Measurements from ENCODE around the gene ACAP2.
A peak's percentile ranks its signal among the peaks of the same experiment; 100 is the strongest.

The ACAP2 gene

DNA sequence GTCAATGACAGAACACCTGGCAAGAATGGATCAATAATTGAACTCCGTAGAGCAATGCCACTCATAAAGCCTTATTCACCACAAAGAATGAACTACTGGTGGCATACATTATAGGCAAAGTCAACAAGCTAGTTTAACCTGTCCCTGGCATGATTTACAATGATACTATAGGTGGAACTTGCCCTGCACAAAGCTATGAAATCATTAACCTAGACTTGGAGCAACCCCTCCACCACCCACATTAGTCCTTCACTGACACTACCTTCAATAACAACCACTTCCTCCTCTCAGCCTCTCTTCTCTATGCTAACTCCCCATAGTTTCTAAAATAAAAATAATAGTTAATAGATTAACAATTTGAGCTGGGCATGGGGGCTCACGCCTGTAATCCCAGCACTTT, 54.4 kb downstream of the ACAP2 start:
- no peak overlapping the region for H3K4me3 ChIP-seq (ENCODE audit: low read length)
- no peak for TF ChIP-seq CTCF (conservative IDR thresholded peaks at IDR 0.05; ENCODE audit: low read depth, low read length)
- DNase-seq (ENCODE audit: low read depth), result no peak

DNA sequence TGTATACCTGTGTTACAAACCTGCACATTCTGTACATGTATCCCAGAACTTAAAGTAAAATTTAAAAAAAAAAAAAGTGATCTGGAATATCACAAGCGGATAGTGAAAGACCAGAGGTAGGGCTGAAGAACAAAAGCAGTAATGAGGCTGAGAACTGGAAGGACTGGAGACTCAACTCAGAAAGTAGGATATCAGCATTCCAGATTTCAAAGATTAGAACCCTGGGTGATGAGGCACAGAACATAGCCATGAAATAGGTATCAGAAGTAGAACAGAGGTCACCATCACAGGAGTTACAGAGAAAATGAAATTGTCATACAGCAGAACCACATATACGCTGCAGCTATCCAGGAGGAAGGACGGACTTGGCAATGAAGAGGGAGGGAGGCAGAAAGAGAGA, 56.1 kb downstream of the ACAP2 start:
- no peak for DNase-seq (ENCODE audit: low read depth)
- no peak overlapping the region for H3K4me3 ChIP-seq (ENCODE audit: low read length)
- TF ChIP-seq CTCF (conservative IDR thresholded peaks at IDR 0.05; ENCODE audit: low read depth, low read length), result no peak

DNA sequence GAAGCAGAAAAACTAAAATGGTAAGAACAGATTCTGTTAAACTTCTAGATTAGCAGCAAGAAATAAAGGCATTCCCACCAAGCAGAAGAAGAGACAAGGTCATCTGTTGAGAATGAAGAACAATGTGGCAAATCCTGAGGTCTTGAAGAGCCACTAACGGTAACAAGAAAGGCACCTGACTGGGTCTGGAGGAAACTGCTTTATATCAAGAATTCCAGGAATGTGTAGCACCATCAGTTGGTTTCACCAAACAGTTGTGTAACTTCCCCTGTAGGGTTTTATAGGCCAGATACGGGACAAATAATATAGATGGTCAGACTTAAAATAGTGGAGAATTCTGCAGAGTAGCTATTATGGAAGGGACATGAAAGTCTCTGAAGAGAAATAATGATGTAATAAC, 57.3 kb downstream of the ACAP2 start:
- peak; percentile 55 for DNase-seq (ENCODE audit: low read depth)
- no peak for TF ChIP-seq CTCF (conservative IDR thresholded peaks at IDR 0.05; ENCODE audit: low read depth, low read length)
- H3K4me3 ChIP-seq (ENCODE audit: low read length), result no peak overlapping the region

DNA sequence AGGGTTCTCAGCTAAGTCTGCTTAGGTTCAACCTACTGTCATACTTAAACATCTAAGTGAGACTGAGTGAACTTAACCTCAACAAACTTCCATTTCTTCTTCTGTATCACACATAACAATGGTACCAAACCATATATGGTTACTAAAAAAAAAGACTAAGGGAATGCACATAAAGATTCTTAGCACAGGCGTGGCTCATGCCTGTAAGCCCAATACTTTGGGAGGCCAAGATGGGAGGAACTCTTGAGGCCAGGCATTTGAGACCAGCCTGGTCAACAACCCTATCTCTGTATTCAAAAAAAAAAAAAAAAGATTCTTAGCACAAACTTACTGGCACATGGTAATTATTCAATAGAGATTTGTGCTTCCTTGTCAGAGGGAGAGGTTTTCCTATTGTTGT, 57.9 kb downstream of the ACAP2 start:
- TF ChIP-seq CTCF (conservative IDR thresholded peaks at IDR 0.05; ENCODE audit: low read depth, low read length), result no peak
- no peak overlapping the region for H3K4me3 ChIP-seq (ENCODE audit: low read length)
- no peak for DNase-seq (ENCODE audit: low read depth)

GRCh38 chr3:195372220-195372619, 70.6 kb downstream of the ACAP2 start:
- H3K4me3 ChIP-seq (ENCODE audit: low read length), result no peak overlapping the region
- no peak for DNase-seq (ENCODE audit: low read depth)
- TF ChIP-seq CTCF (conservative IDR thresholded peaks at IDR 0.05; ENCODE audit: low read depth, low read length), result no peak

- no peak for DNase-seq (ENCODE audit: low read depth)
Observed at GRCh38 chr3:195366200-195366925, 76.5 kb downstream of the ACAP2 start.

More at GRCh38 chr3:195366200-195366925, 76.5 kb downstream of the ACAP2 start:
- TF ChIP-seq CTCF (conservative IDR thresholded peaks at IDR 0.05; ENCODE audit: low read depth, low read length), result no peak
- no peak overlapping the region for H3K4me3 ChIP-seq (ENCODE audit: low read length)

Measured in retinal pigment epithelial cell (primary cell).